GM19463 (cell line): Measurements from ENCODE around the gene MATCAP1.

Experiments
- ATAC-seq: cut with Tn5 transposase; IDR thresholded peaks from one replicate; pipeline ENCODE4 v1.9.1; 2021; ENCODE audit warnings: mild to moderate bottlenecking, moderate library complexity; ENCODE audit not compliant: unreplicated experiment

Gene MATCAP1

DNA sequence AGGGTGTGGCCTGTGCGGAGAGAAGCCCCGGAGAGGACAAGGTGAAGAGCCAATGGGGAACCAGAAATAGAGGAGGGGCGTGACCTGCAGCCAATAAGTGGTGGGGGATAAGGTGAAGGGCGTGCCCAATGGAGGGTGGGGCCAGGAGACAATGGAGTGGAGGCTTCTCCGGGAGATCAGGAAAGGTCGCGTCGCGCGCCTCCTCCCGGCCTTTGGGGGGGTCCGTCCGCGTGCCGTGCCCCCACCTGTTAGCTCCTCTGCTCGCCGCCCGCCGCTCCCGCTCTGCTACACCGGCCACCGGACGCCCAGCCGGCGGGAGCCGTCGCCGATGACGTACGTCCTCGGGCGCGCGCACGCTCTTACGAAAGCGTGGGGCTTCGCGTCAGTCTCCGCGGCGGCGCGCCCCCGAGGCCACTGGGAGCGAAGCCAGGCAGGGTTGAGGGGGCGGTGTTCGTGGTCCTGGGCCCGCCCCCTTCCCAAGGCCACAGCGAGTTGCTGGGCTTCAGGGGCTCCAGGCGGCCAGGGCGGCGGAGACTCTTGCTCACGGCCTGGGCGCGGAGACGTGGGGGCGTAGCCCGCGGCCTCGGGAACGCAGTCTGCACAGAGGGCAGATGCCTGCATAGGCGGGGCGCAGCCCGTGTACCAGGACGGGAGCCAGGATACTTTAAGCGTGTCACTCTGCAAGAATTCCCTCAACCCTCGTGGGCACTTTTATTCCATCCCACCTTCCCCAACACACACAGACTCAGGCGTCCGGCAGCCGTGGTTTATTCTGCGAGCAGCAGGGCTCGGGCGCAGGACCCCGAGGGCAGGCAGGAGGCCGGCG is at the start of gene MATCAP1:
Gene MATCAP1, minus strand, starts transcription at position 337 of the 826 bp plus-strand sequence. CDS start 3,353 bp downstream, outside the sequence.
- peak; percentile 94 for ATAC-seq

- ATAC-seq = no peak
These were observed 47.3 kb upstream of the MATCAP1 start for GRCh38 chr16:67230809-67231660.

DNA sequence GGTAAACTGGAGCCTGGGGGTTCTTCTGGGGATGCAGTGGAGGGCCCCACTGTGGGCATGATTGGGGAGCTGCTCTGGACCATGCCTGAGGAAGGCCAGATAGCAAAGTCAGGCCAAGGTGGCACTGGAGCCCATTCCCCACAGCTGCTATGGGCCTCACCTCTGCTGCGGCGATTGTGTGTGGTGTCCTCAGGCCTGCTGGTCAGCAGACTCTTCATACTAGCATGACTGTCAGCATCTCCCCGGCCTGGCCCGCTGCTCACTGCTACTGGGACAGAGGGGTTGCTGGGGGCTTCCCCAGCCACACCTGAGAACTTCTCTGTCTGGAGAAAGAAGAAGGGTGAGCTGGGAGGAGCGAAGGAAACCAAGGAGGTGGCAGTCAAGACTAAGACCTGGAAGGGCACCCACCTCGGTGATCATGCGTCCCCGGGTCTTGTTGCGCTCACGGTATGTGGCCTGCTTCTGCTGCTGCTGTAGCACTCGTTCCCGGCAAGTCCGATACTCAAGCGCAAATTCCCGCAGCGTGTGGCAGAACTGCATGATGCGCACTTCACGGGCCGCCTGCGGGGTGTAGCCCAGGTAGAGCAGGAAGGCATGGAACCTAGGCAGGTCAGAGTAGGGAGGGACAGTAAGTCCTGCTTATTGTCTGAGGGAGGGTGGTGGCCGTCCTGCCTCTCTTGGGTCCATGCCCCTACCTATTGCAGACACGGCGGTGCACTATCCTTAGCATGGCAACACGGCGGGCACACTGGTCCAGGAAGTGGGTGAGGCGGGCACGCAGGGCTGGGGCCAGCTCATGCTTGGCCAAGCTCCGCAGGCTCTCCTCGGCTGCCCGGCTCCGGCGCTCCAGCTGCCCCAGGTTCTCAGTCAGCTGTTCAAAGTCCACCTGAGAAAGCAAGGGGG is 46.4 kb upstream of the MATCAP1 start:
- ATAC-seq = no peak

DNA sequence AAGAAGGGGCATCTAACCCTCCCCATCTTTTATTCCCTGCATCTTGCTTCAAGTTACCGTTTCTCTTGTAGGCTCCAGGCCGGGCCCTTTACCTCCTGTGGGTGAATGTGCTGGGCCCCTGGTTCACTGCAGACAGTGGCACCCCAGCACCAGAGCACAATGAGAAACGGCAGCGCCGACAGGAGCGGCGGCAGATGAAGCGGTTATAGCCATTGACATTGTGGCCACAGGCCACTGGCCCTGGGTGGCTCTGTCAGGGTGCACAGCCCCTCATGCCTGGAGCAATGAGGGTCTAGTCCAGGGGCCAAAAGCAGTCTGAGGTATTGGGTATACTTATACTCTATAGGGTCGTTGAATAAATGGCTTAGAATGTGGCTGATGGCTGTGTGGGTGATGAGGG is 45.1 kb upstream of the MATCAP1 start:
- ATAC-seq = no peak

- no peak for ATAC-seq
These were observed 44.4 kb upstream of the MATCAP1 start for GRCh38 chr16:67228034-67228785.

- no peak for ATAC-seq
These were observed 43.8 kb upstream of the MATCAP1 start for GRCh38 chr16:67227567-67227921.

DNA sequence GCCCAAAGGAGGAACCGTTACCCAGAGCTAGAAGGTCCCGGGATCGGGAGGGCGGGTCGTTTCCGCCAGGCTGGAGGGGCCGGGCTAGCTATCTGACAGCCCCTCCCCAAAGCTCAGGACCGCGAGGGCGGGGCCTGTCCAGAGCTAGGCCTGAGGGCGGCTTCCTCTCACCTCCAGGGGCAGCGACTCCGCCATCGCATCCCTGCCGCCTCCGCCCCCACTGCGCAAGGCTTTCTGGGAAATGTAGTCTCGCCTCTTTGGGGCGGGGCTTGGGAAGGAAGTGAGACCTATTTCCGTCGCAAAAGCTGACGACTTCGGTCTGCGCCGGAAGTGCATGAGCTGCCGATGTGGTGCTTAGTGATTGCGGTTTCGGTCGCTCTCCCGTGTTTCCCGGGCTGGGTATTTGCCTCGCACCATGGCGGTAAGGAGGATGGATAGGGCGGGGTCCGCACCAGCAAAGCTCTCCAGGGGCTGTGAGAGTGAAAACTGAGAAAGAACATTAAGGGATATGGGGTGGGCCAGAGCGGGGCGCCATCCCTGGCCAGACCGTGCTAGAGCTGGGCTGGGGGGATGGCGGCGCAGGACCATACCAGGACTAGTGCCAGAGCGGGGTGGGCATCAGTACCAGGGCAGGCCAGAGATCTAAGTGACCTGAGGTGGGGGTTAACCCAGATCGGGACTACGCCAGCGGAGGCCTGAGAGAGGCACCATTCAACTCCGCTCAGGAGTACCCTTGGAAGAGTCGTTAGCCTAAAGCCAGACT is 43.2 kb upstream of the MATCAP1 start, which contains the start of gene TMEM208:
Gene TMEM208, plus strand, starts transcription at position 327 of the 763 bp plus-strand sequence. Its CDS starts 89 bp downstream, at position 416.
- peak; percentile 98 for ATAC-seq

GRCh38 chr16:67226295-67226803 is 42.6 kb upstream of the MATCAP1 start:
- no peak for ATAC-seq

DNA sequence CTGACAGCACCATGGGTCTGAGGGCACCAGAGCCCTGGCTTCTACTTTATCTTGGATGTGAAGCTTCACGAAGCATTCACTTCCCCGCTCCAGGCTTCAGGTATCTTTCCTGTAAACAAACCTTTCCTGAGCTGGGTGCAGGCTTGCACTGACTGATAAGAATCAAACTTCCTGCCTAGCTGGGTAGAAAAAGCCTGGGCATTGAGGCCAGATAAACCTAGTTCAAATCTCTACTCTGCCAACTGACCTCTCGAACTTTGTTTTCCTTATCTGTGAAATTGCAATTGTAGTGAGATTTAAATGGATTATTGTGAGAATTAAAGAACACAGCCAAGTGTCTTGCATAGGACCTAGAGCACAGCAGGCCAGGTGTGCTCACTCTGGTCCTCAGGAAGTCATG is 40.2 kb upstream of the MATCAP1 start:
- ATAC-seq = no peak

DNA sequence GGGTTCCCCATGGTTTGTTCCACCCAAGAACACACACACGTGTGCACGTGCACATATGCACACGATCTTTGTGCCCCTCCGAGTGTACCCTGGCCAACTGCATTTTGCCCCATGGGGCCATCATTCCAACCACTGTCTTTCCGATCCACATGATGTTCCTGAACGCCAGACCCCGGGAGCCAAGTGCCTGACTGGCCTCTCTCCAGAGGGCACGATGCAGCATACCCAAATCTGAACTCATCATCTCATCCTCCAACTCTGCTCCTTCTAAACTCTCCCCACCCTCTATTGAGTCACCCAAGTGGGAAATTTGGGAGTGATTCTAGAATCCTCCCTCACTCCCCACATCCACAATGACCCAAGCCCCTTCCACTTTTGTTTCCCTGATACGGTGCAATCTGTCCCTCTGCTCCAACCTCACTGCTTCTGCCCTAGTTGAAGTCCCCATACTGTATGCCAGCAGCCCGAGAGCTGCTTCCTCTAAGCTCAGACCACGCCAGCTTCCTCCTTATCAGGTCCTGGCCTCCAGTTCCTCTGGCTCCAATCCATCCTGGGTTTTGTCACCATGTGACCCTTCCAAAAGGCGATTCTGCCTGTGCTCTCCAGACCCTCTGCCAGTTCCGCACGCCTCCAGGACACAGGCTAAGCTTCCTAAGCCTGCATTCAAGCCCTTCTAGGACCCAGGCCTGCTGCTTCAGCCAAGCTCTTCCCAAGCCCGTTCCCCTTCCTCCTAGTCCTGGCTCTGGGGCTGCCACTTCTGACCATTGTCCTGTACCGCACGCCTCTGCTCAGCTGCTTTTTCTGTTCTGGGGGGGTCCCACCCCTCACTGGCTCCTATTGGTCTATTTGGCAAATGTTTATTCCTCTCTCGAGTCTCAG is 33.1 kb upstream of the MATCAP1 start:
- ATAC-seq = no peak

- ATAC-seq = no peak
These were observed 31.9 kb upstream of the MATCAP1 start for GRCh38 chr16:67215706-67216105.

DNA sequence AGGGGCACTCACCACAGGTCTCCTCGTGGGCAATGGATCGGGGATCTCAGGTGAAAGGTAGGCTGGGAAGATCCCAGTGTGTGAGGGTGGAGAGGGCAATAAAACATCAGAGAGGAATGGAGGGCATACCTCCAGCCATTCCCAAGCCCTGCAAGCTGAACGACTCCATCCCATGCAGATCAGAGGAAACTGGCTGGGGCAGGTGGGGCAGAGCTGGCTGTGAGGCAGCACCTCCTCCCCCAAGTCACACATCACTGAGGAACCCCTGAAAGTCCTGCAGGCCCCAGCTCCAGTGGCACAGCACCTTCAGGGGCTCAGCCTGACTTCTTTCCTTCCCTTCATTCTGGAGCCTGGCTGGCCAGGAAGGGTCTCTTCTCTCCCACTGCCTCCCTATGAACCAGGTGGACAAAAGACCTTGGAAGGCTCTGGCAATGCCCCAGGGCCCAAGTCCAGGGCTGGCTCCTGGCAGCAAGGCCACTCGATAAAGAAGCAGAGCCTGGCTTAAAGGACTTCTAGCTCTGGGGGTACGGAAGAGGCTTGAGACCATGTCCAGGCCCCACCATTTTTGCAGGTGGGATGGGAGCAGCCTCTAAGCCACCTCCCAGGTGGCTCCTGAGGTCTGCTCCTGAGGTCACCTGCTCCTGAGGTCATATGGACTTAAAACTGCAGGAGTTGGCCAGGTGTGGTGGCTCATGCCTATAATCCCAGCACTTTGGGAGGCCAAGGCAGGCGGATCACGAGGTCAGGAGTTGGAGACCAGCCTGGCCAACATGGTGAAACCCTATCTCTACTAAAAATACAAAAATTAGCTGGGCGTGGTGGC is 29.6 kb upstream of the MATCAP1 start:
- no peak for ATAC-seq

DNA sequence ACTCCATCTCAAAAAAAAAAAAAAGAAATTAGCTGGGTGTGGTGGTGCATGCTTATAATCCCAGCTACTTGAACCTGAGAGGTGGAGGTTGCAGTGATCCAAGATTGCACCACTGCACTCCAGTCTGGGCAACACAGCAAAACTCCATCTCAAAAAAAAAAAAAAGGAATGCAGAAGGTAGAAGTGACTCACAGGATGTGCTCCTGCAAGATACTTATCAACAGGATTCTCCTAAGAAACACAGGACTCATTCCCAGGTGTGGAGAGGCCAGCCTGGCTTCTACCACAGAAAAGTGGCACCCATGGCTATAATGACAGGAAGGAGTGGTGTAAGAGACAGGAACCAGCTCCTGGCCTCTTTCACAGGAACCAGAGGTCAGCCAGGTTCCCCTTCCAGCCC is 29.0 kb upstream of the MATCAP1 start:
- ATAC-seq = no peak

- ATAC-seq = no peak
These were observed 27.9 kb upstream of the MATCAP1 start for GRCh38 chr16:67211674-67212073.

- no peak for ATAC-seq
These were observed 26.5 kb upstream of the MATCAP1 start for GRCh38 chr16:67210069-67210937.

GRCh38 chr16:67209565-67209964 is 25.8 kb upstream of the MATCAP1 start:
- no peak for ATAC-seq
